Left lobe of liver (tissue), 2 donors: ENCODE data around the gene RILP. TPM values are rescaled to one million over a fixed set of nuclear protein-coding genes. Genes with fewer than 3 reads are reported as not detected.

Experiments
- ATAC-seq: fragments of 200-7000 bp; cut with Tn5 transposase; one replicate; pipeline ENCODE4 v1.9.1; 2020; ENCODE audit warnings: mild to moderate bottlenecking, moderate library complexity
- DNase-seq: peaks from one replicate; pipeline ENCODE4 v3.0.0-alpha.2; 2020; ENCODE audit warnings: low spot score
- total RNA-seq: library from RNA; stranded (reverse); gene quantifications from one replicate; pipeline ENCODE4 v1.2.1, GENCODE V29; 2021
- donor health status: DM: no; HTN: no; CAD: no; lungs with moderate emphysema.
- donor health status: DM: no; HTN: yes; CAD: no.

RILP gene
- total RNA-seq, 1 donor from 2014 or later = 20.9 TPM

DNA sequence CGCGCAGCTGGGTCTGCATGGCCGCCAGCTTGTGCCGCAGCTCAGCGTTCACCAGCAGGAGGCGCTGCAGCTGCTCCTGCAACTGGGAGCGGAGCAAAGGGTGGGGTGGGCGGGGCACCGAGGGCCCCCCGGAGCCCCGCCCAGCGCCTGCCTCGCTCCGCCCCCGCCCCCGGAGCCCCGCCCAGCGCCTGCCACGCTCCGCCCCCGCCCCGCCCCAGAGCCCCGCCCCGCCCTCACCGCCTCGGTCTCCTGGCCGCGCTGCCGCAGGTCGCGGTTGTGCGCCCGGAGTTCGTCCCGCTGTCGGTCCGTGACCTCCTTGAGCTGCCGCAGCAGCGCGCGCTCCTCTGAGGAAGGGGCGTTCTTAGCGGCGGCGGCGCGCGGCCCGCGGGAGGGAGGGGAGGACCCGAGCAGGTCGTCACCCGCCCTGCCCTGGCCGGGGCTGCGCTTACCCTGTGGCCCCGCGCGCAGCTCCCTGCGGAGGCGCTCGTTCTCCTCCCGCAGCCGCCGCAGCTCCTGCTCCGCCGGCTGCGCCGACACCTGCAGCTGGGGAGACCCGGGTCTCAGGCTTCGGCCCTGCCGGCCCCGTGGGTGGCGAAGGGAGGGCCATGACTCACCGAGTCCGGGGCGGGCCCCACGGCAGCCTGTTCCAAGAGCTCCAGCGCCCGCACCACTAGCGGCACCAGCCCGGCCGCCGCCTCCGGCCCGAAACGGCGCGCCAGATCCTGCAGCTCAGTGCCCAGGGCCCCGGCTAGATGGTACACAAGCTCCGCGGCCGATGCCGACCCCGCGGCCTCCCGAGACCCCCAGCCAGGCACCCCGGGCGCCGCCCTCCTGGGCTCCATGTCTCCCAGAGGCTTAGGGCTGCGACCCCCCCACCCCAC, 463 bp downstream of the RILP start:
- ATAC-seq = peak; percentile 66
- DNase-seq = peak; percentile 96

GRCh38 chr17:1648173-1648962, 1.3 kb downstream of the RILP start:
- DNase-seq (no peak), ATAC-seq (no peak)

DNA sequence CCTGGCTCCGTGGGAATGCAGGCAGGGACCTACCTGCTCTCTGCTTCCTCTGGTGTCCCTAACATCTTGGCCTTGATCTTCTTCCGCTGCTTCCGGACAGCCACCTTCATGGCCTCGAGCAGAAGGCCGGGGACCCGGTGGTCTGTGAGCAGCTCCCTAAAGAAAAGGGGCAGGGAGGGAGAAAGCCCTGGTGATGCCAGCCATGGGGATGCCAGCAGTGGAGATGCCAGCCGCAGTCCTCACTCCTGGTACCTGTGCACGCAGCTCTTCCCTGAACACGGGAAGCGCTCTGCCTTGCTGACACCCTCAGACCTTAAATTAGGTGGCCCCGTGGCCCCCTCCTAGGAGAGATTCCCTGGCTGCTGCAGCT, 1.9 kb downstream of the RILP start:
- ATAC-seq (no peak), DNase-seq (no peak)

- DNase-seq = no peak
- no peak for ATAC-seq
Measured at GRCh38 chr17:1646199-1646875, 3.3 kb downstream of the RILP start.

DNA sequence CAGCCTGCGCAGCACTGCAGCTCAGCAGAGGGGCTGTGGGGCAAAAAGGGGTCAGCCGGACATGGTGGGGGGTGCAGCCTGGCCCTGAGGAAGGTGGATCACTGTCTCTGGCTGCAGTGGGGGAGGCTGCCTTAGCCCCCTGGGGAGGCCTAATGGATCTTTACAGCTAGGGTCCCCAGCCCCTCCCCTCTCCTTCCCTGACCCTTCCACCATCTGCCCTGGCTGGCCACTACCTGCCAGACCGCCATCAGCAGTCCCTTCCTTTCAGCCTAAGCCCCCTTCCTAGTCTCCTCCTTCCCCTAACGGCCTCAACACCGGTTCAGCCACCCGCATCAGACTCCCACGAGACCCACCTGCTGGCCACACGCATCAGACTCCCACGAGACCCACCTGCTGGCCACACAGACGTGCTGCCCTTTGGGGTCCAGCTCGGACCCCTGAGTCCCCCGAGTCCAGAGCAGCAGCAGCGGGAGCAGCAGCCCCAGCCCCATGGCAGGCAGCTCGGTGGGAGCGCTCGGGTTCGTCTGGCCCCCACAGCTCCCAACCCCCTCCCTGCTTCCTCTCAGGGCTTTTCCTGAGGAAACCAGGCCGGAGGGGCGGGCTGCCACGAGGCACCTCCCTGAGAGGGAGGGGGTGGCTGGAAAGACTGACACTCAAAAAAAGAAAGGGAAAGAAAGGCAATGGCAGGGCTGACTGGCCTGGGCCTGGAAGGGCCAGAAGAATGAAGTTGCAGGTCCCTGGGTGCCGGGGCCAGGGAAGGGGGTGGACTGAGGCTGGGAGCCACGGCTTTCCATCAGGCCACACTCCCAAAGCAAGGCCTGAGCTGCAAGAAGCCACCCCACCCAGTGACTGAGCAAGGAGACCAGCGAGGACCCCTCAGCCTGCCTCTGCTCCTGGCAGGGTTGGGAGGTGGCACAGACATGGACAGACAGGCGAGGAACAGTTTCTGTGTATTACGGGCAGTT, 4.2 kb downstream of the RILP start, which contains the start of gene SCARF1:
TSS of gene SCARF1 (minus strand) at position 526 of the 965 bp plus-strand sequence. CDS start at position 491, 35 bp downstream.
- DNase-seq = peak; percentile 65

DNA sequence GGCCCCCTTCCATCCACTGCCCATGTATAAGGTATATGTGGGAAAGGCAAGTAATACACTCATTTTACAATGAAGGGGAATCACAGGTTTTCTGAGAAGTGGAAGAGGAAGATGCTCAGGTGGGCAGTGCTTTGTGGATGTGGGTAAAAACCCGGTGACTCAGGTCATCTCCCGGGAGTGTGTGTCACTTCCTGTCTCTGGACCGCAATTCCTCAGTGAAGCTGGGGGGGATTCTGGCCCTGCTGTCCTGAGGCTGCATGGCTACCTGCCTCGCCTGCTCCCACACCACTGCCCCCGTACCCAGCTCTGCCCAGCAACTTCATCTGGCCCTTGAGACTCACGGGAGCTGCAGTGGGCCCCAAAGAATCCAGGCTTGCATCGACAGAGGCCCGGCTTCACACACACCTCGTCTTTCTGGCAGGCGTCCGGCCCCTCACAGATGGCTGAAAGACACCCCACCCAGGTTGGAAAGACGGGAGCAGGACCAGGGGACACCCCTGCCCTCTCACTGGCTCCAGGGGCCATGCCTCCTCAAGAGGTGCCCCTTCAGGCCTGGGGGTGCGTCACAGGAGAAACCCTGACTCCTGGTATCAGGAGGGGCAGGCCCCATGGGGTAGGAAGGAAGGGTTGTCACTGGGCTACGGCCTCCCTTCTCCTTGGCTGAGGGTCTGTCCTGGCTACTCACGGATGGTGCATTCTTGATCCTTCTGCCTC, 5.0 kb downstream of the RILP start:
- no peak for DNase-seq

More for the DNA sequence above, 4.2 kb downstream of the RILP start, which contains the start of gene SCARF1:
- no peak for ATAC-seq

GRCh38 chr17:1643999-1644492, 5.6 kb downstream of the RILP start:
- no peak for ATAC-seq
- DNase-seq = no peak

More for the DNA sequence above, 5.0 kb downstream of the RILP start:
- no peak for ATAC-seq

GRCh38 chr17:1643293-1643998, 6.2 kb downstream of the RILP start:
- peak; percentile 69 for DNase-seq
- ATAC-seq = peak; percentile 60

- DNase-seq (no peak), ATAC-seq (no peak)
Measured at GRCh38 chr17:1641065-1641403, 8.6 kb downstream of the RILP start.

DNA sequence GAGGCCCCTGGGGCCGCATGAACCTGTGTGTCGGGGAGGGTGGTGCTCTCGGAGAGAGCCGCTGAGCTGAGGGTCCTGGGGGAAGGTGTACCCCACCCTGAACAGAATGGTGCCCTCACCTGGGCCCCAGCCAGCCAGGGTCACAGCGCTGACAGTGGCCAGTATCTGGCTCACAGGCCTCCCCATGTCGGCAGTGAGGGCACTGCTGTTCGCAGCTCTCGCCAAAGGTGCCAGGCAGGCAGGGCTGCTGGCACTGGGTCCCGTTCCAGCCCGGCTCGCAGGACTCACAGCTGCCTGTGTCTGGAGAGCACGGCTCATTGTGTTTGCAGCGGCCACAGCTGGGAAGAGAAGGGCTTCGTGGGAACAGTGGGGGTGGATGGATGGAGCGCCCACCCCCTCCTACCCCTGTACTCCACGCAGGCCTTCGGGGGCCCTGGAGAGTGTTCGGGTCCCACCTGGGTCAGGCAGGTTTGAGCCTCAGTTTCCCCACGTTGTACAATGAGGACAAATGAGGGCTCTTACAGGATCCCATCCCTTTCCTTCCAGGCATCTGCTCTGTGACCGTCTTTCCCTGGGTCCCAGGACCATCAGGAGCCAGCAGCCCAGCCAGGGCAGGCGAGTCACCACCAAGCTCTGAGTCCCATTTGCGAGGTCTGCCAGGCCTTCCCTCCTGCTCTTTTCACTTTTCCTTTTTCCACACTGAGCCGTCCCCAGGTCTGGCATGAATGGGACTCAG, 9.2 kb downstream of the RILP start:
- ATAC-seq = peak; percentile 29
- DNase-seq = no peak

DNA sequence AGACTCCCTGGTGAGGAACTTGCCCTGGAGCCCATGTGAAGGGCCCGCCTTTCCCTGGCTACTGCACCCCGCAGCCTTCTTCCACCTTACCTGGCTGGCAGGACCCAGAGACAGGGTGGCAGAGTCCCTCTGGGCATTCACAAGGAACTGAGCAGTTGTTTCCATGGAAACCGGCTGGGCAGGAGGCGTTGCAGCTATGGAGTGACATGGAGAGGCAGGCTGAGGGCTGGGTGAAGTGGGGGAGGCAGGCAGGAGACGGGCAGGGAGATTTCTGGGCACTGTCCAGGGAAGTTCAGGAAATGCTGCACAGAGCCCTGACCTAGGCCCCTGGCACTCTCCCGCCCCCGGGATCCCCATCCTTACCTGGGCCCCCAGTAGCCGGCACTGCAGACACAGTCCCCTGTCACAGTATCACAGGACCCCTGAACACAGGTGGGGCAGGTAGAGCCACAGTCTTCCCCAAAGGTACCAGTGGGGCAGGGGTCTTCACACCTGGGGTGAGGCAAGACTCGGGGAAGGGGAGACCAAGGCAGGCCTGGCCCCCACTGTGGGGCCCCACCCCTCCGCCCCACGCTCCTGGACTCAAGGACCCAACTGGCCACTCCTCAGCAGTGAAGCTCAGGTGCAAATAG, 10.0 kb downstream of the RILP start:
- ATAC-seq (no peak), DNase-seq (no peak)

GRCh38 chr17:1638624-1639300, 10.9 kb downstream of the RILP start:
- ATAC-seq (no peak), DNase-seq (no peak)

DNA sequence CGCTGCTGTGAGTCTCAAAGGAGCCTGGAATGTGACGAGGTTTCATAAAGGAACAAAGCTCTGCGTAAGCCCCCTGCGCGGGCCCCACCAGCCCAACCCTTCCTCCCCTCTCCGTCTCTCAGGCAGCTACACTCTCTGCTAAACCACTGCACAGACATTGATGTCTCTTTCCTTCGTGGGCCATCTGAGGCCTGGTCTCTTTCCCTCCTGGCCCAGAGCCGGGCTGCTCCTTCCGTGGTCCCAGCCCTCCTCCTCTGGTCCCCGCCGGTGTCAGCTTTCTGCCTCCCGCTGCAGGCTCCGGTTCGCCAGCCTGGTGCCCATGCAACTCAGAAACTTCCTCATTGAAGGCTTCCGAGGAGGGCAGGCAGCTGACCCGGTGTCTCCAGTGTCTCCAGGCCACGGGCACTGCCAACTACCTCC, 11.5 kb downstream of the RILP start:
- DNase-seq = no peak
- no peak for ATAC-seq

DNA sequence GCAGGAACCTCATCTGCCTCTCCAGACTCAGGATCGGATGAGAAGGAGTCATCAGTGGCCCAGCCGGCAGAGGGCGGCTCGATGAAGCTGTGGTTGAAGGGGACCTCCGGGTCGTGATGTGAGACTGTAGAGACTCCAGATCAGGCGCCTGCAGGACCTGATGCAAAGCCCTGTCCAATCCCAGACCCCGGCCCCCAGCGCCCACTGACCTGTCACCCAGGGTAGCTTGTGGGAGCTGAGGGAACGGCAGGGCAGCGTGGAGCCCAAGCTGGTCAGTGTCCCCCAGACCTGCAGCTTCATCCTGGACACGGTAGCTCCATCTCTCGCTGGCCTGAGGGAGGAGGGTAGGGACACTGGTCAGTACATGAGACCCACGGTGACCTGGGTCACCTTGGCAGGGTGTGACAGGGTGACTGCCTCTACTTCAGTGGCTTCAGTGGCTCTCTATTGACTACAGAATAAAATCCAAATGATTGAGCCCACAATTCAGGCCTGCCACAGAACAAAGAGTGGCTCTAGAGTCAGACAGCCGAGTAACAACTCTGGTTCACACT, 12.9 kb downstream of the RILP start:
- no peak for ATAC-seq

DNA sequence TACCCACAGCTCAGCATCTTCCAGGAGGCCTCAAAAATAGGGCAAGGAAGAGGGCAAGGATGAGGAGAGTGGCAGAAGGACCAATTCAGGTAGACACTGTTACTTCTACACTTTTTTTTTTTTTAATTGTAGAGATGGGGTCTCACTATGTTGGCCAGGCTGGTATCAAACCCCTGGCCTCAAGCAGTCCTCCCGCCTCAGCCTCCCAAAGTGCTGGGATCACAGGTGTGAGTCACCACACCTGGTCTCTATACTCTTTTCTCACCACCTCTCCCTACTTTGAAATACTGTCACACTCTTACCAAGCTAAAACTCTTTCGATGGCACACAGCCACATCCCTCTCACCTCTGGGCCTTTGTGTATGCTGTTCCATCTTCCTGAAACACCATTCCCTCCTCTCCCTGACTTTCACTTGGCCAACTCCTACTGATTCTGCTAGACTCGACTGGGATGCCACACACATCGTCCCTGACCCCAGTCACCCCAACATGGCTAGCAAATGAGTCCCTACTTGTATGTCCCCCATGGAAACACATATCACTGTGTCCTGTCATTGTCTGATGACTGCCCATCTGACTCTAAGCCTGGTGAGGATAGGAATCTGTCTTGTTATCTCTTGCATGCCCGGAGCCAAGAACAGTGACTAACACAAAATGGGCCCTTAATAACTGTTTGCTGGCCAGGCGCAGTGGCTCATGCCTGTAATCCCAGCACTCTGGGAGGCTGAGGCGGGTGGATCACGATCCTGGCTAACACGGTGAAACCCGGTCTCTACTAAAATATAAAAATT, 13.8 kb downstream of the RILP start:
- no peak for ATAC-seq

More for the DNA sequence above, 12.9 kb downstream of the RILP start:
- DNase-seq = no peak

More for the DNA sequence above, 13.8 kb downstream of the RILP start:
- no peak for DNase-seq
